Neural progenitor cell (in vitro differentiated cells): Measurements from ENCODE around the gene OR10J4. TPM values are rescaled to one million over a fixed set of nuclear protein-coding genes. Genes with fewer than 3 reads are reported as not detected.

ENCODE experiments used
- DNase-seq: peaks from one replicate; pipeline ENCODE4 v3.0.0-alpha.2; 2016; ENCODE audit warnings: low spot score
- H2AFZ ChIP-seq: fragments of 200-600 bp; sonication (generic); replicated peaks from 2 replicates; pipeline ENCODE4 v1.6.1; 2016; ENCODE audit warnings: antibody characterized with exemption
- H3F3A ChIP-seq: fragments of 200-600 bp; sonication (generic); 2 replicates; pipeline ENCODE4 v1.6.1; 2016; ENCODE audit warnings: antibody characterized with exemption, low read depth
- H3K27ac ChIP-seq: fragments of 200-600 bp; sonication (generic); 2 replicates; pipeline ENCODE4 v1.5.1; 2016; ENCODE audit warnings: mild to moderate bottlenecking
- H3K27me3 ChIP-seq: fragments of 200-600 bp; sonication (generic); 2 replicates; pipeline ENCODE4 v1.6.1; 2016; ENCODE audit warnings: mild to moderate bottlenecking, moderate library complexity
- H3K36me3 ChIP-seq: fragments of 200-600 bp; sonication (generic); 2 replicates; pipeline ENCODE4 v1.5.1; 2016
- H3K4me1 ChIP-seq: fragments of 200-600 bp; sonication (generic); 2 replicates; pipeline ENCODE4 v1.6.1; 2016; ENCODE audit warnings: mixed run types
- H3K4me2 ChIP-seq: fragments of 200-600 bp; sonication (generic); 2 replicates; pipeline ENCODE4 v1.6.1; 2016
- H3K4me3 ChIP-seq: fragments of 200-600 bp; sonication (generic); 2 replicates; pipeline ENCODE4 v1.5.1; 2016
- H3K79me2 ChIP-seq: fragments of 200-600 bp; sonication (generic); 2 replicates; pipeline ENCODE4 v1.6.1; 2016; ENCODE audit warnings: low read depth
- H3K9ac ChIP-seq: fragments of 200-600 bp; sonication (generic); 2 replicates; pipeline ENCODE4 v1.6.1; 2016
- H3K9me3 ChIP-seq: fragments of 200-600 bp; sonication (generic); 2 replicates; pipeline ENCODE4 v1.5.1; 2016; ENCODE audit warnings: low read depth
- H4K20me1 ChIP-seq: fragments of 200-600 bp; sonication (generic); 2 replicates; pipeline ENCODE4 v1.6.1; 2016; ENCODE audit warnings: low read depth
- H3K27ac Mint-ChIP-seq: 3 replicates; pipeline ENCODE4 v1.8.0; 2021; ENCODE audit warnings: mixed read lengths
- H3K27me3 Mint-ChIP-seq: 2 replicates; pipeline ENCODE4 v1.8.0; 2022; ENCODE audit warnings: low read depth, mild to moderate bottlenecking, inconsistent platforms, moderate library complexity, mixed read lengths; ENCODE audit not compliant: insufficient read depth
- H3K36me3 Mint-ChIP-seq: 3 replicates; pipeline ENCODE4 v1.8.0; 2021; ENCODE audit warnings: mixed read lengths
- H3K4me1 Mint-ChIP-seq: 3 replicates; pipeline ENCODE4 v1.8.0; 2021; ENCODE audit warnings: mixed read lengths
- H3K4me3 Mint-ChIP-seq: 3 replicates; pipeline ENCODE4 v1.8.0; 2021; ENCODE audit warnings: mild to moderate bottlenecking, moderate library complexity, mixed read lengths
- H3K9me3 Mint-ChIP-seq: 3 replicates; pipeline ENCODE4 v1.8.0; 2020; ENCODE audit warnings: mixed read lengths
- CTCF ChIP-seq: fragments of 200-600 bp; sonication (generic); IDR thresholded peaks from 2 replicates; pipeline ENCODE4 v1.5.1; 2017; ENCODE audit warnings: antibody characterized with exemption, mild to moderate bottlenecking
- EZH2 ChIP-seq: fragments of 200-600 bp; sonication (generic); IDR thresholded peaks from 2 replicates; pipeline ENCODE4 v1.6.1; 2017; ENCODE audit warnings: antibody characterized with exemption, mild to moderate bottlenecking, moderate library complexity
- EZH2phosphoT487 ChIP-seq: fragments of 200-600 bp; sonication (generic); IDR thresholded peaks from 2 replicates; pipeline ENCODE4 v1.6.1; 2017; ENCODE audit warnings: antibody characterized with exemption
- total RNA-seq: library from RNA; depleted of rRNA; stranded (reverse); fragments of >200 nt; gene quantifications from 2 replicates; pipeline ENCODE4 v1.2.3, GENCODE V29; 2015; ENCODE audit warnings: low replicate concordance

OR10J4 gene
- total RNA-seq: not detected in 2 replicates

DNA sequence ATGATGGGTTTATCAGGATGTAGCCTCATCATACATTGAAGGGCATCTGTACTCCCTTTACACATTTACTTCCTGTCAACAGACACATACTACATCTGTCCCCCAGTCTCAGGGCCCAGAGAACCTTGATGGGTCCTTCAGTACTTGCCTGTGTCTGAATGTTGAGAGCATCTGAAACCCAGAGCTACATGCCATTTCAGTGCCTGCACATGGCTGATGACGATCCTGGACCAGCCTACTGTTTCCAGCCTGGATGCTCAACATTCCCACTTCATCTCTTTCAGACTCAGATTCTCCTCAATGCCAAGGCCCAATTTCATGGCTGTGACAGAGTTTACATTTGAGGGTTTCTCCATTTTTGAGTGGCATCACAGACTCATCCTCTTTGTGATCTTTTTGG is at the start of gene OR10J4:
Gene OR10J4, plus strand, starts transcription at position 301 of the 400 bp plus-strand sequence.
- Histone ChIP-seq H3K4me2 (no peak within 1 kb of the TSS), H2AFZ (no peak within 1 kb of the TSS), H3K27me3 (no peaks in the 10 kb centered on the region), H3K4me3 (no peak within 1 kb of the TSS), H3K4me1 (no peaks in the 10 kb centered on the region), H3K36me3 (no peaks in the 10 kb centered on the region), H3K9me3 (peaks cover 24% of the 10 kb centered on the region), H3K9ac (no peak within 1 kb of the TSS), H3K79me2 (no peaks in the 10 kb centered on the region), H4K20me1 (no peaks in the 10 kb centered on the region), H3F3A (no peaks in the 10 kb centered on the region), H3K27ac (no peak within 1 kb of the TSS)
- no peaks in the 10 kb centered on the region for H3K4me1 Mint-ChIP-seq
- H3K27me3 Mint-ChIP-seq: no peaks in the 10 kb centered on the region
- no peaks in the 10 kb centered on the region for H3K36me3 Mint-ChIP-seq
- no peak within 1 kb of the TSS for H3K27ac Mint-ChIP-seq
- H3K4me3 Mint-ChIP-seq: no peak within 1 kb of the TSS
- TF ChIP-seq EZH2phosphoT487: no peak
- no peak for TF ChIP-seq CTCF
- TF ChIP-seq EZH2: no peak
- H3K9me3 Mint-ChIP-seq: no peaks in the 10 kb centered on the region
- no peak for DNase-seq

- Histone ChIP-seq H3K27ac (no peak overlapping the region), H4K20me1 (no peaks in the 10 kb centered on the region), H3K4me1 (no peaks in the 10 kb centered on the region), H3K4me3 (no peak overlapping the region), H3K9ac (no peak overlapping the region), H3K36me3 (no peaks in the 10 kb centered on the region), H3K9me3 (no peaks in the 10 kb centered on the region), H3F3A (no peaks in the 10 kb centered on the region), H3K4me2 (no peak overlapping the region), H2AFZ (no peak overlapping the region), H3K27me3 (no peaks in the 10 kb centered on the region), H3K79me2 (no peaks in the 10 kb centered on the region)
- DNase-seq: no peak
- Mint-ChIP-seq H3K9me3 (no peaks in the 10 kb centered on the region), H3K27ac (no peak overlapping the region), H3K4me3 (no peak overlapping the region), H3K27me3 (peaks cover 2% of the 10 kb centered on the region), H3K36me3 (no peaks in the 10 kb centered on the region), H3K4me1 (no peaks in the 10 kb centered on the region)
- TF ChIP-seq CTCF (no peak), EZH2phosphoT487 (no peak), EZH2 (no peak)
Measured at GRCh38 chr1:159406821-159407220, 25.2 kb upstream of the OR10J4 start.

DNA sequence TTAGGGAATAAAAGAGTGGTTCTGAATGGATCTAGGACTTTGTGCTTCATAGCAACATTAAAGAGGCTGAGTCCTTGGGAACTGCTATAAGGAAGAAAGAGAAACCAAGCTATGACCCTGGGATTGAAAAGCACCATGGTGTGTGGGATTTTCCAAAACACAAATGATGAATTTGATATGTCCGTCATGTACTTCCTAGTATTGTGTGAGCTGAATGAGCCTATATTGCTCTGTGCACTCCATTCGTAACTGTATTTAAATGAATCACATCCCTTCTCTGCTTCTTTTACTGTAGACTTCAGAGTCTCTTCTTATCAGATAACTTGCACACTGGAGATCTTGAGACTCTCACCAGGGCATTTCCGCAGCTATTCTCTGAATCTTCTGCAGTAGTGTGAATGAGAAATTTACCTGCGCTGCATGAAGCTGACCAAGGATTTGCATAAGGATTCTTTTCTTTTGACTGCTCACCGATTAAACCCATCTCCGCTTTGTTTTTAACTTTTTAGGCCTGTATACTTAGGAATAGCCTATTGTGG is 23.1 kb upstream of the OR10J4 start:
- Mint-ChIP-seq H3K4me1 (no peaks in the 10 kb centered on the region), H3K36me3 (no peaks in the 10 kb centered on the region), H3K27ac (no peak overlapping the region), H3K9me3 (no peaks in the 10 kb centered on the region), H3K27me3 (peaks cover 2% of the 10 kb centered on the region), H3K4me3 (no peak overlapping the region)
- H3K36me3 ChIP-seq: no peaks in the 10 kb centered on the region
- DNase-seq: no peak
- no peak overlapping the region for H3K27ac ChIP-seq
- no peak overlapping the region for H3K4me2 ChIP-seq
- TF ChIP-seq CTCF: no peak
- no peak for TF ChIP-seq EZH2phosphoT487
- no peak for TF ChIP-seq EZH2
- no peaks in the 10 kb centered on the region for H3K27me3 ChIP-seq
- H3F3A ChIP-seq: no peaks in the 10 kb centered on the region
- H3K79me2 ChIP-seq: no peaks in the 10 kb centered on the region
- no peak overlapping the region for H3K4me3 ChIP-seq
- no peaks in the 10 kb centered on the region for H4K20me1 ChIP-seq
- no peaks in the 10 kb centered on the region for H3K4me1 ChIP-seq
- no peak overlapping the region for H2AFZ ChIP-seq
- no peak overlapping the region for H3K9ac ChIP-seq
- H3K9me3 ChIP-seq: no peaks in the 10 kb centered on the region
